ENCODE measurements around the gene DACT3.

The DACT3 gene

GRCh38 chr19:46616631-46617322 lies 44.2 kb downstream of the DACT3 start:
- TF ChIP-seq GATA2 (IDR thresholded peaks at IDR 0.05; ENCODE audit: low read depth, low read length) (no peak), GATA3 (IDR thresholded peaks at IDR 0.05; ENCODE audit: low read depth, low read length) (no peak)

- TF ChIP-seq GATA3 (IDR thresholded peaks at IDR 0.05; ENCODE audit: low read depth, low read length): no peak
- TF ChIP-seq GATA2 (IDR thresholded peaks at IDR 0.05; ENCODE audit: low read depth, low read length): no peak
Measured at GRCh38 chr19:46615966-46616365, 45.0 kb downstream of the DACT3 start.

GRCh38 chr19:46614114-46614722 lies 46.8 kb downstream of the DACT3 start:
- no peak for TF ChIP-seq GATA2 (IDR thresholded peaks at IDR 0.05; ENCODE audit: low read depth, low read length)
- no peak for TF ChIP-seq GATA3 (IDR thresholded peaks at IDR 0.05; ENCODE audit: low read depth, low read length)

- TF ChIP-seq GATA3 (IDR thresholded peaks at IDR 0.05; ENCODE audit: low read depth, low read length) (no peak), GATA2 (IDR thresholded peaks at IDR 0.05; ENCODE audit: low read depth, low read length) (no peak)
Measured at GRCh38 chr19:46613525-46613924, 47.5 kb downstream of the DACT3 start.

GRCh38 chr19:46611776-46612175 lies 49.2 kb downstream of the DACT3 start:
- TF ChIP-seq GATA3 (IDR thresholded peaks at IDR 0.05; ENCODE audit: low read depth, low read length): no peak
- no peak for TF ChIP-seq GATA2 (IDR thresholded peaks at IDR 0.05; ENCODE audit: low read depth, low read length)

- TF ChIP-seq GATA3 (IDR thresholded peaks at IDR 0.05; ENCODE audit: low read depth, low read length) (no peak), GATA2 (IDR thresholded peaks at IDR 0.05; ENCODE audit: low read depth, low read length) (no peak)
Measured at GRCh38 chr19:46610851-46611770, 49.9 kb downstream of the DACT3 start.

GRCh38 chr19:46610413-46610775 lies 50.6 kb downstream of the DACT3 start:
- TF ChIP-seq GATA3 (IDR thresholded peaks at IDR 0.05; ENCODE audit: low read depth, low read length): no peak
- no peak for TF ChIP-seq GATA2 (IDR thresholded peaks at IDR 0.05; ENCODE audit: low read depth, low read length)

GRCh38 chr19:46609511-46610412 lies 51.2 kb downstream of the DACT3 start:
- TF ChIP-seq GATA2 (IDR thresholded peaks at IDR 0.05; ENCODE audit: low read depth, low read length): no peak
- no peak for TF ChIP-seq GATA3 (IDR thresholded peaks at IDR 0.05; ENCODE audit: low read depth, low read length)

- no peak for TF ChIP-seq GATA3 (IDR thresholded peaks at IDR 0.05; ENCODE audit: low read depth, low read length)
Measured at GRCh38 chr19:46608581-46609345, 52.2 kb downstream of the DACT3 start.

GRCh38 chr19:46608178-46608577 lies 52.8 kb downstream of the DACT3 start:
- TF ChIP-seq GATA3 (IDR thresholded peaks at IDR 0.05; ENCODE audit: low read depth, low read length) (no peak), GATA2 (IDR thresholded peaks at IDR 0.05; ENCODE audit: low read depth, low read length) (no peak)

GRCh38 chr19:46607448-46607841 lies 53.5 kb downstream of the DACT3 start:
- no peak for TF ChIP-seq GATA2 (IDR thresholded peaks at IDR 0.05; ENCODE audit: low read depth, low read length)
- TF ChIP-seq GATA3 (IDR thresholded peaks at IDR 0.05; ENCODE audit: low read depth, low read length): no peak

GRCh38 chr19:46606681-46607447 lies 54.1 kb downstream of the DACT3 start:
- no peak for TF ChIP-seq GATA3 (IDR thresholded peaks at IDR 0.05; ENCODE audit: low read depth, low read length)
- TF ChIP-seq GATA2 (IDR thresholded peaks at IDR 0.05; ENCODE audit: low read depth, low read length): no peak

Measured in SH-SY5Y (cell line).